GM21737 (cell line): Measurements from ENCODE around the gene AMOT.

Source experiments
- ATAC-seq: cut with Tn5 transposase; IDR thresholded peaks from one replicate; pipeline ENCODE4 v1.9.1; 2021; ENCODE audit warnings: mild to moderate bottlenecking, moderate library complexity; ENCODE audit not compliant: unreplicated experiment

AMOT gene

GRCh38 chrX:112746812-112747595 is 93.6 kb downstream of the AMOT start:
- no peak for ATAC-seq

- ATAC-seq = no peak
These were observed 102.1 kb downstream of the AMOT start for GRCh38 chrX:112738347-112739033.

GRCh38 chrX:112736310-112736709 is 104.3 kb downstream of the AMOT start:
- ATAC-seq = no peak

- ATAC-seq = no peak
These were observed 105.5 kb downstream of the AMOT start for GRCh38 chrX:112735147-112735546.

GRCh38 chrX:112734290-112734689 is 106.3 kb downstream of the AMOT start:
- no peak for ATAC-seq

- no peak for ATAC-seq
These were observed 108.8 kb downstream of the AMOT start for GRCh38 chrX:112731793-112732192.
